NCI-H1694 (cell line): ENCODE measurements around the gene RRN3.
"Not testable (repeated sequence)": the region's sequence is repeated elsewhere in the genome, so short reads cannot be mapped to it uniquely, and the experiment has no call there.

ENCODE experiments used
- DNase-seq: peaks from one replicate; lab custom pipeline; 2025; lab: John Stamatoyannopoulos, UW

RRN3 gene

GRCh38 chr16:15099366-15099909 lies 5.4 kb upstream of the RRN3 start:
- not testable (repeated sequence) for DNase-seq

- not testable (repeated sequence) for DNase-seq
Observed at GRCh38 chr16:15096583-15096972, 2.5 kb upstream of the RRN3 start.

DNA sequence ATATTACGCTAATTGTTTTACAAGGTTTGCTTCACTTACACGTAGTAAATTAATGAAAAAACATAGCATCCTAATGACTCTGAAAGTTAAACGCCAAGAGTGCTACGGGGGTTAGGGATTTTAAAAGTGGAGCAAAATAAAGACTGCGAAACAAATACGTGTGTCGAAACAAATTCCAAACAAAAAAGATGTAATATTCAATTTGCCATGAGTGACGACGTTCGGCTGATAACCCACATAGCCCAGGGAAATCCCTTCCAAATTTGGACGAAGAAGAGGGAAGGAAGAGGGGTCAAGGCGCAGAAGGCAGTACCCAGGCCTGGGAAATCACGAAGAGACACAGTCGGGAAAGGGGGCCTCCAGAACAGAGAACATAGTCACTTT lies 509 bp downstream of the RRN3 start:
- DNase-seq = not testable (repeated sequence)

DNA sequence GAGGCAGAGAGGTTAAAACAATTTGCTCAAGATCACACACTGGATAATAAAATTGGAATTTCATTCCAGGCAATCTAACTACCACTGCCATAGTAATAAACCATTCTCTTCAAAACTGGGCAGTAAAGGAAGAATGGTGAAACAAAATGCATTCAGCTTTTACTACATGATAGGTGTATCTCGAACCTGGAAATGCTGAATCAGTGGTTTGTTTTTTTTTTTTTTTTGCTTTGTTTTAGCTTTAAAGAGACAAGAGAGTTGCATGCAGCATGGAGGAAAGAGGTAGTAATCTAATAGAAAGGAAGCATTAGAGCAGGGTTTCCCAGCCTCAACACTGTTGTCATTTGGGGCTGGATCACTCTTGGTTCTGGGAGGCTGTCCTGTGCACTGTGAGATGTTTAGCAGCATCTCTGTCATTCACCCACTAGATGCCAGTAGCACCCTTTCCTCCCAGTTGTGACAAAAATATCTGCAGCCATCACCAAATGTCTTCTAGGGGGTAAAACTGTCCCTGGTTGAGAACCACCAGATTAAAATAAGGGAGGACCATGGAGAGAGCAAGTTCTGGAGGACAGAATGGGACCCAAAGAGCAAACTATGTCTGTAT lies 3.3 kb downstream of the RRN3 start:
- not testable (repeated sequence) for DNase-seq

DNA sequence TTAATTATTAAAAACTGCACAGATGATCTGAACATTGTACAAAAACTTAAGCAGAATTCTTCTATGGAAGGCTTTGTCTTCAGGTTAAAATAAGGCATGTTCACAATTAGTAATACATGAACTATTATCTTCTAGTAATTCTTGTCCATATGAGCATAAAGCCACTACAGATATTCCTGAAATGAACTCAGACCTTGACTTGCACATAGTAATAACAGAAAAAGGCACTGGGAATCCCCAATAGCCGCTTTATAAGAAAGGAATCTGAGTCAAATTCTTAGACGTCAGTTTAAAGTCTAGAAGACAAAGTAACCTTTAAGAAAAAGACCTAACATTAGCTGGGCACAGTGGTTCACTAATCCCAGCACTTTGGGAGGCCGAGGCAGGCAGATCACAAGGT lies 11.3 kb downstream of the RRN3 start:
- not testable (repeated sequence) for DNase-seq

DNA sequence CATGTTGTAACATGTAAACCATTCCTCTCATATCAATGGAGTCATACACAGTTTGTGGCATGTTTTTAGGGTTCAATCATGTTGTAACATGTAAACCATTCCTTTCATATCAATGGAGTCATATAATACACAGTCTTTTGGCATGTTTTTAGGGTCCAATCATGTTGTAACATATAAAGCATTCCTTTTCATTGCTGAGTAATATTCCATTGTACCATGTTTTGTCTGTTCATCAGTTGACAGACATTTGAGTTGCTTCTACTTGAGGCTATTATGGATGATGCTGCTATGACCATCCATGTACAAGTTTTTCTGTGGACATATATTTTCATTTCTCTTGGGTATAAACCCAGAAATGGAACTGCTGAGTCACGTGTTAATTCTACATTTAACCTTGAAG lies 13.2 kb downstream of the RRN3 start:
- not testable (repeated sequence) for DNase-seq

DNA sequence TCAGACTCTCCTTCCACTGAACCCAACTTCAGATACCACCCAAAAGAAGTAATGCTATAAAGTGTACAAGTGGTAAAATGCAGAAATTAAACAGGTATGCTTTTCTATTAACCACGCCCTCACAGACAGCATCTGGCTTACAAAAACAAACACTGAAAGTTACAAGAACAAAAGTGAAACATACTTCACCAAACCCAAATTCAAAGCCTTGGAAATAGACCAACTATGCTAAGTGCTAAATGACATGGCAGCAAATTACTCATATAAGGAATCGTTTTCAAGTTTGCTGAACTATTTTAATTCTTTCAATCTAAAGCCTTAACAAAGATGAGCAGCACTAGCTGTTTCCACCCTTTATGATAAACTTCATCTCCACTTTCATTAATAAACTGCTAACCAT lies 17.9 kb downstream of the RRN3 start:
- DNase-seq = not testable (repeated sequence)

DNA sequence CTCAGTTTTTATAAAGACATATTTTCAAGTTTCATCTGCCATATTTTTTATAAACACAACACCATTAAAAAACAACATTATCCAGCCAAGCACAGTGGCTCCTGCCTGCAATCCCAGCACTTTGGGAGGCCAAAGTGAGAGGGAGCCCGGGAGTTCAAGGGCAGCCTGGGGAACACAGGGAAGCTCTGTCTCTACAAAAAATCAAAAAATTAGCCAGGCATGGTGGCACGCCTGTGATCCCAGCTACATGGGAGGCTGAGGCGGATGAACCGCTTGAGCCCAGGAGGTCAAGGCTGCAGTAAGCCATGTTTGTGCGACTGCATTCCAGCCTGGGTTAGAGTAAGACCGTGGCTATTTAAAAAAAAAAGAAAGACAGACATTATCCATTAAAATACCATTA lies 21.0 kb downstream of the RRN3 start:
- DNase-seq = no peak

DNA sequence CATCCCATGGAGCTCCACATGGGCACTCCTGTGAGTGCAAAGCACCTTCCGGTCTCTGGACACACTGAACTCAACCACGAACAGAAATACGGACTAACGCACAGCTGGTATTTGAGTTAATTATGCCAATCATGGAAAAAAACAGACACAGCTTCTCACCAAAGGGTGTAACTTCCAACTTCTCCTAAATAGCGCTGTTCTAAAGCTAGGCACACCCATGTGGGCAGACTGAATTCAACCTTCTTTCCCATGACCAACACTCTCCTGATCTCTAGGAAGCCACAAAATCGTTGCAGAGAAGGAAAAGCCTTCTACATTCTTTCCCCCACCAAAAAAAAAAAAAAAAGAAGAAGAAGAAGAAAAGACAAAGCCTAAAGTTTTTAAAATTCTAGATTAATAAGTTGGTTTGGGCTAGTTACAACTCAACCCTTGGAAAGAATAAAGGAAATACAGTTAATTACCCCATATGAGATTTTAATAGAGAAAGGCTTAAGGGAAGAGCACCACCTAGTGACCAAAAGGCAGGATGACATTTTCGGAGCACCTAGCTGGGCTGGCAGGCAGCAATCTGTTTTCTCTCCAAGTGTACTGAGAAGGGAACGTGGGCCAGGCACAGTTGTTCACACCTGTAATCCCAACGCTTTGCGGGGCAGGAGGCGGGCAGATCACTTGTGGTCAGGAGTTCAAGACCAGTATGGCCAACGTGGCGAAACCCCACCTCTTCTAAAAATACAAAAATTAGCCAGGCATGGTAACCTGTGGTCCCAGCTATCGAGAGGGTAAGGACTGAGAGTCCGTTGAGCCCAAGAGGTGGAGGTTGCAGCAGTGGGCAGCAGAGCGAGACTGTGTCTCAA lies 21.9 kb downstream of the RRN3 start:
- not testable (repeated sequence) for DNase-seq

DNA sequence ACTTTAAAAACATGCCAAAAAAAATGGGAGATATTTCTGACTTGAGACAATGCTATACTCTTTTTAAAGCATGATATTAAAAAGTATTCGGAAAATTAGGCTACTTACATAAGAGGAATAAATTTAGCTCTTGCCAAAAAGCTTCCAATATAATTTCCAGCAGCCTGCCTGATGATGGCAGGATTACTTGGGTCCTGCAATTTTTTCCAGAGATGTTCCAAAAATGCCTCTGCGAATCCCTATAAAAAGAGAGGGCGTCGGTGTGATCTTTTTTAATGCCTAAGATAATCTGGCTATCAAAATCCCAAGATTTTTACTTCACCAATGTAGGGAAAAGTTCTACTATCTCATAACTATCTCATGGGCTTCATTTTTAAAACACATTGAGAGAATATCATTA lies 23.1 kb downstream of the RRN3 start:
- not testable (repeated sequence) for DNase-seq

- not testable (repeated sequence) for DNase-seq
Observed at GRCh38 chr16:15066690-15067089, 27.4 kb downstream of the RRN3 start.

- not testable (repeated sequence) for DNase-seq
Observed at GRCh38 chr16:15065961-15066360, 28.1 kb downstream of the RRN3 start.

- DNase-seq = not testable (repeated sequence)
Observed at GRCh38 chr16:15062085-15062810, 31.8 kb downstream of the RRN3 start.

DNA sequence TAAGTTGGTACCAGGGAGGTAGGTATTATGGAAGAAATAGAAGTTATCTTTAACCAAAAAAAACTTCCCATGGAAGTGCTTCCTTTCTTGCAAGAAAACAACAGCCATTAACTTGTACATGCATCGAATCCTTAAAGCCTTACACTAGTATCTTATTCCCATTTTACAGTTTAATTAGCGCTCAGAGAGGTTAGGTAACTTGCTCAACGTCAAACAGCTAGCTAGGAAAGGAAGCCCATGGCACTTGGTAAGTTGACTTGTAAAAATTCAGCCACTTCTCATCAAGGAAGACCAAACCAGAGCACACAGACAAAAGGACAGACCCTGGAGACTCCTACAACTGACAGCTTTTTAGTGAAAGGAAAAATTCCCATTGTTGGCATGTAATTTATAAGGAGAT lies 34.7 kb downstream of the RRN3 start:
- DNase-seq = no peak

- no peak for DNase-seq
Observed at GRCh38 chr16:15057681-15058417, 36.2 kb downstream of the RRN3 start.

DNA sequence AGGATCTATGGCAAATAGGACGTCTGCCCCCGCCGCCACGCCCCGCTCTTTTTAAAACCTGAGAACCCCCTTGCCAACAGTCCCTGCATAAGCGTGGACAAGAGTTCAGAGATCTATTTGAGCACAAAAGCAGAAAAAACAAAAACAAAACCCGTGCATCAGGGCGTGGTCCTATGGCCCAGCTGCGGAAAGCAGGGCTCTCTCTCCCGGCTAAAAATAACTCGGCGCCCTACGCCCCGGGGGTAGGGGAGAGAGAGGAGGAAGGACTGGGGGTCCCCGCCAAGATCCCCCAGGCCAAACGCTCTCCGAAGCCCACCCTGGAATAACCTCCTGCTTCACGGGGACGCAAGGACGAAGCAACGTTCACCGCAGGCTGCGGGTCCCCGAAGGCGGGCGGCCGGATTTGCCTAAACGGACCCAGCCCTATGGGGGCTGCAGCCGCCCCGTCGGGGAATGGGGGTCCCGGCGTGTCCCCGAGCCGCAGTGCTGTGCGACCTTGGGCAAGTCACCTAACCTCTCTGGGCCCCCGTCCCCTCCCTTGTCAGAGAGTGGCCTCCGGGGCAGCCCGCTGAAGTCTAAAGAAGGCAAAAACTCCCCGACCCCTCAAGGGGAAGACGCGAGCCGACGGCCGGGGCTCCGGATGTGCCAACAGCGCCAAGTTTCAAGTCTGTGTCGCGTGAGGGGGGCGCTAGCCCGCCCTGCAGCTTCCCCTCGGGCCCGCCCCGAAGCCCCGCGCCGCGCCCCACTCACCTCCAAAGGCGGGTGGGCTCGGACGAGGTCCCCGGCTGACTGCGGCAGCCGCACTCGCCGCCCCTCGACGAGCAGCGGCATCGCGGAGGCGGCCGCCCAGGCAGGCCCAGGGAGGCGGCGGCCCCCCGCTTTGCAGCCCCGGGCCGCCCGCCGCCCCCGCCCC lies 38.7 kb downstream of the RRN3 start:
- DNase-seq = no peak

DNA sequence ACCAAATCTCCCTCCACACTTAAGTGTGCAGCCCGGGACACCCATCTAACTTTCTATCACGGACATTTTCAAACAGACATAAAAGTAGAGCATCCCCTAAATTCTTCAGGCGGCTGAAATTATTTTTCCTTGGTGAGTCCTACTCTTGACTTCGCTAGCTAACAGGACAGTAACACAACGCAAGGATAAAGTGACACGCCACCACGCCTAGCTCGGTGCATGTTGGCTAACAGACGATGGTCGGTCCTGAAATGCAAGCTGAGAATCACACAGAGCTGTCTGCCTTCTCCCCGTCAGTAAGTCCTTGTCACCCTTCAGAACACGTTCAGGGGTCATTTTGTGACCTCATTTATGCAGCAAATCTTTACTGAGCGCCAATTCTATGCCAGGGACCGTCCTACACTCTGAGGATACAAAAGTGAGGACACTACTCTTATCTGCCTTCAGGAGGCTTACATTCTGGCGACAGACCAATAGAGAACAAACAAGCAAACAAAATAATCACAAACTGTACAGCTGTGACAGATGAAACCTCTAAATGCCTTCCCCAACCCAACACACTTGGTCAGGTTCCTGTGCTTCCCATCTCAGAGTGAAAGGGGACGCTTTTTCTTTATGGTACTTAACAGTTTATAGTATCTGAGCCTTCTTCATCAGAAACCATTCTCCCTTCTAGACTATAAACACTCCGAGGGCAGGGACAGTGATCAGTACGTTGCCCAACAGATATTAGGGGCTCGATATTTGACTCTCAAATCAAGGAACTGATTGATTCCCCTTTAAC lies 39.5 kb downstream of the RRN3 start:
- DNase-seq = no peak

DNA sequence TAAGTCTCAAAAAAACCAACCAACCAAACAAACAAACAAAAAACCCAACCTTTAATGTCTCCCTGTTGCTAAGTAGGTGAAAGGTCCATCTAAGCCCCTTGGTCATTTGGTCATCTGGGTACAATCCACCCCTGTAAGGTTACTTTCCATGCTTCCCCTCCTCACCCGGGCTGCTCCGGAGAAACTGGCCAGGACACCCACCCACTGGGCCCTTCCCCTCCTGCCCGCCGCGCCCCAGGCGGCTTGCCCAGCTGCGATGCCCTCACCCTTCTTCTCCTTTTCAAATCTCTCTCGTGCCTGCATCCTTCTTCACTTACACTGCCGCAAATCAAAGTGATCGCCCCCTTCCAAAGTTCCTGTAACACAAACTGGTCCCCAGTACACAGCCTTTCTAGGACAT lies 40.2 kb downstream of the RRN3 start:
- DNase-seq = no peak

DNA sequence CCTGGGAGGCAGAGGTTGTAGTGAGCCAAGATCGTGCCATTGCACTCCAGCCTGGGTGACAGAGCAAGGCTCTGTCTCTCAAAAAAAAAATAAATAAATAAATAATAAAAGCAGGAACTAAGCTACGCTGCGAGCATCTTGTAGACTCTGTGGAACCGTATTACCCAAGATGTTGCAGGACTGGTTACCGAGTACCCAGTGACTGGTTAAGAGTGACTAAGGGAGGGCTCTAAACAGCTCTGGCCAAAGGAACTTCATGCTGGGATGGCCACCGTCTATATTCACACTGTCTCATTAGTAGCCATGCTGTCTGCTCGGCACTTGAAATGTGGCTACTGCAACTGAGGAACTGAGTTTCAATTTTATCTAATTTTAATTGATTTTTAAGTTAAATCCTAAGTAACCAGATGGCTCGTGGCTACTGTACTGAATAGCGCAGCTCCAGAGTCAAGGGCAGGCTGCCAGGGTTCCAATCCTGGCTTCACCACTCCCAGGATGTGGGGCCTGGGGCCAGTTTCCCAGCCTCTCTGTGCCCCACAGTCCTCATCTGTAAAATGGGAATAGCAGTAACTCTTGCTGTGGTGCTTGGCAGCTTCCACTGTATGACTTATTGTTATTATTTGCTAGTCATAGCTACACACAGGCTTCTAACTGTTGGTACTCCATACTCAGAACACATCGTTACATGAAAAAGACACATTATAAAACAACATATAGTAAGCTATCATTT lies 41.2 kb downstream of the RRN3 start:
- DNase-seq = no peak
